Lower leg skin (tissue), 3 donors: ENCODE results near the gene KRTAP2-1.
"Not testable (repeated sequence)": the region's sequence is repeated elsewhere in the genome, so short reads cannot be mapped to it uniquely, and the experiment has no call there.

Source experiments
- CTCF ChIP-seq, 3 donors: fragments of 450-650 bp; IDR thresholded peaks; one replicate each; pipeline ENCODE4 v1.5.1; 2016; ENCODE audit warnings: antibody characterized with exemption in 3 of 3, mild to moderate bottlenecking in 3 of 3, moderate library complexity in 2 of 3
- POLR2A ChIP-seq, 2 donors: fragments of 450-650 bp; IDR thresholded peaks; one replicate each; pipeline ENCODE4 v1.6.1; 2016 to 2017; ENCODE audit warnings: antibody characterized with exemption in 2 of 2, mild to moderate bottlenecking in 1 of 2, moderate library complexity in 1 of 2

GRCh38 chr17:41083427-41083826, 36.3 kb upstream of the KRTAP2-1 start:
- not testable (repeated sequence) for TF ChIP-seq CTCF, POLR2A (IDR thresholded peaks at IDR 0.05)
